Measurements from ENCODE around the gene TSNAX. TPM values are rescaled to one million over a fixed set of nuclear protein-coding genes. Genes with fewer than 3 reads are reported as not detected.
A peak's percentile ranks its signal among the peaks of the same experiment; 100 is the strongest.

Gene TSNAX
- total and polyA plus RNA-seq, 2 of the 4 experiments (the other 2 are of a cell fraction), result 19.6 to 60.6 TPM

DNA sequence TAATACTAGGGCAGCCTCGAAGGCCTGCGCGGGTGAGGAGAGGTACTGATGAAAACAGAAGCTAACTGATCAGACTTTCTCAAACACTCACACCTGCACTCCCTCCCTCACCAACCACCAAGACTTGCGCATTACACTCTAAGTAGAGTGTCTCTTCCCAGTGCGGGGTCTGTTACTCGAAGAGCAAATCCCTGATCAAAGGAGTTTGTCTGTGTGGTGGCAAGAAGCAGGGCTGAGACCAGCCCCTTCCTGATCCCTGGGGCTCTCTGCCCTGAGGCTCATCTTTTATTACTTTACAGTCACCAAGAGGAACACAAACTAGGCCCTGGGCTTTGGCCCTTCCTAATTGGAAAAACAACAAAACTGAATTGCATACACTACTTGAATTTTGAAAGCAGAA lies 19.5 kb upstream of the TSNAX start:
- Histone ChIP-seq H2BK15ac (ENCODE audit: low read depth, low read length) (no peak overlapping the region), H4K91ac (ENCODE audit: insufficient read depth, low read depth, low read length) (no peak overlapping the region), H3K9me1 (ENCODE audit: insufficient read depth, low read length) (no peaks in the 10 kb centered on the region), H3K23ac (ENCODE audit: low read depth, low read length) (no peak overlapping the region), H3K9me3 (ENCODE audit: control insufficient read depth, insufficient read depth, low read length) (no peaks in the 10 kb centered on the region), H2AFZ (replicated peaks; ENCODE audit: low read length, poor library complexity) (peak overlapping the region; percentile 81), H4K20me1 (ENCODE audit: insufficient read depth, low read length) (no peaks in the 10 kb centered on the region), H3K4ac (ENCODE audit: low read depth, low read length) (no peak overlapping the region), H3K36me3 (ENCODE audit: control insufficient read depth, insufficient read depth, low read length) (no peaks in the 10 kb centered on the region), H3K4me2 (ENCODE audit: low read depth, low read length) (no peak overlapping the region), H3K18ac (ENCODE audit: low read depth, low read length) (no peak overlapping the region), H3K9ac (ENCODE audit: low read depth, low read length) (no peak overlapping the region), H3K4me1 (ENCODE audit: control insufficient read depth, insufficient read depth, low read length) (no peaks in the 10 kb centered on the region), H2AK9ac (replicated peaks; ENCODE audit: low read depth, low read length, poor library complexity) (no peak overlapping the region), H3K27ac (ENCODE audit: insufficient read depth, low read length) (no peak overlapping the region), H2BK20ac (ENCODE audit: low read depth, low read length) (no peak overlapping the region), H3K27me3 (ENCODE audit: control insufficient read depth, insufficient read depth, low read length) (no peaks in the 10 kb centered on the region), H3K56ac (ENCODE audit: extremely low read depth, insufficient read depth, low read length) (no peak overlapping the region), H3K14ac (replicated peaks; ENCODE audit: low read depth, low read length) (no peak overlapping the region), H2AK5ac (ENCODE audit: low read depth, low read length) (no peak overlapping the region), H2BK120ac (ENCODE audit: low read depth, low read length) (no peak overlapping the region), H3K4me3 (ENCODE audit: insufficient read depth, low read depth, low read length) (no peak overlapping the region), H3K79me1 (ENCODE audit: low read depth in 1 of 2, low read length in 2 of 2) (no peaks in the 10 kb centered on the region), H2BK5ac (ENCODE audit: low read depth, low read length, poor library complexity, severe bottlenecking) (no peak overlapping the region), H4K8ac (ENCODE audit: low read depth in 2 of 2, low read length in 2 of 2) (no peak overlapping the region), H4K5ac (ENCODE audit: low read depth, low read length) (no peak overlapping the region; the same call in 1 of the 2 replicates)
- dilution Hi-C loops (cut with HindIII; ENCODE audit: low sequenced_read_pairs, unreplicated experiment) (no loop called here), intact Hi-C loops (cut with micrococcal nuclease) (no loop called here), in situ Hi-C loops (cut with MboI; ENCODE audit: low sequenced_read_pairs) (no loop called here)
- no peak for DNase-seq
- BruUV-seq (replicated peaks), result no TSS peak
- ChIA-PET CTCF (no interaction called here), POLR2A (ENCODE audit: unreplicated experiment) (no interaction called here)
- ATAC-seq (ENCODE audit: low read depth), result no peak
- TF ChIP-seq USF2 (IDR thresholded peaks at IDR 0.05; ENCODE audit: low read depth, low read length) (no peak), BHLHE40 (IDR thresholded peaks at IDR 0.05; ENCODE audit: low read depth, low read length) (no peak), MXI1 (IDR thresholded peaks at IDR 0.05; ENCODE audit: borderline replicate concordance, low read depth, low read length) (no peak), RFX5 (IDR thresholded peaks at IDR 0.05; ENCODE audit: low read depth, low read length) (no peak), MAFK (IDR thresholded peaks at IDR 0.05; ENCODE audit: low read depth, low read length) (no peak), POLR2A (IDR thresholded peaks at IDR 0.05; ENCODE audit: low read depth, low read length) (no peak), RAD21 (IDR thresholded peaks at IDR 0.05; ENCODE audit: low read length) (no peak), FOS (IDR thresholded peaks at IDR 0.05; ENCODE audit: low read depth, low read length) (no peak), MAZ (IDR thresholded peaks at IDR 0.05; ENCODE audit: borderline replicate concordance, low read depth, low read length) (no peak), NFE2L2 (IDR thresholded peaks at IDR 0.05; ENCODE audit: low read depth, low read length) (no peak), CHD1 (IDR thresholded peaks at IDR 0.05; ENCODE audit: low read depth, low read length) (no peak), SMC3 (IDR thresholded peaks at IDR 0.05; ENCODE audit: low read depth, low read length) (no peak), CEBPB (IDR thresholded peaks at IDR 0.05; ENCODE audit: low read depth, low read length) (no peak), RCOR1 (IDR thresholded peaks at IDR 0.05; ENCODE audit: insufficient replicate concordance, low read length) (no peak)
- TF ChIP-seq, protein P1, sequence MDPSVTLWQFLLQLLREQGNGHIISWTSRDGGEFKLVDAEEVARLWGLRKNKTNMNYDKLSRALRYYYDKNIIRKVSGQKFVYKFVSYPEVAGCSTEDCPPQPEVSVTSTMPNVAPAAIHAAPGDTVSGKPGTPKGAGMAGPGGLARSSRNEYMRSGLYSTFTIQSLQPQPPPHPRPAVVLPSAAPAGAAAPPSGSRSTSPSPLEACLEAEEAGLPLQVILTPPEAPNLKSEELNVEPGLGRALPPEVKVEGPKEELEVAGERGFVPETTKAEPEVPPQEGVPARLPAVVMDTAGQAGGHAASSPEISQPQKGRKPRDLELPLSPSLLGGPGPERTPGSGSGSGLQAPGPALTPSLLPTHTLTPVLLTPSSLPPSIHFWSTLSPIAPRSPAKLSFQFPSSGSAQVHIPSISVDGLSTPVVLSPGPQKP (IDR thresholded peaks at IDR 0.05; ENCODE audit: borderline replicate concordance, low read depth, low read length), result no peak
- TF ChIP-seq, protein P2, sequence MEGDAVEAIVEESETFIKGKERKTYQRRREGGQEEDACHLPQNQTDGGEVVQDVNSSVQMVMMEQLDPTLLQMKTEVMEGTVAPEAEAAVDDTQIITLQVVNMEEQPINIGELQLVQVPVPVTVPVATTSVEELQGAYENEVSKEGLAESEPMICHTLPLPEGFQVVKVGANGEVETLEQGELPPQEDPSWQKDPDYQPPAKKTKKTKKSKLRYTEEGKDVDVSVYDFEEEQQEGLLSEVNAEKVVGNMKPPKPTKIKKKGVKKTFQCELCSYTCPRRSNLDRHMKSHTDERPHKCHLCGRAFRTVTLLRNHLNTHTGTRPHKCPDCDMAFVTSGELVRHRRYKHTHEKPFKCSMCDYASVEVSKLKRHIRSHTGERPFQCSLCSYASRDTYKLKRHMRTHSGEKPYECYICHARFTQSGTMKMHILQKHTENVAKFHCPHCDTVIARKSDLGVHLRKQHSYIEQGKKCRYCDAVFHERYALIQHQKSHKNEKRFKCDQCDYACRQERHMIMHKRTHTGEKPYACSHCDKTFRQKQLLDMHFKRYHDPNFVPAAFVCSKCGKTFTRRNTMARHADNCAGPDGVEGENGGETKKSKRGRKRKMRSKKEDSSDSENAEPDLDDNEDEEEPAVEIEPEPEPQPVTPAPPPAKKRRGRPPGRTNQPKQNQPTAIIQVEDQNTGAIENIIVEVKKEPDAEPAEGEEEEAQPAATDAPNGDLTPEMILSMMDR (conservative IDR thresholded peaks at IDR 0.05; ENCODE audit: low read depth, low read length), result no peak
- WGBS, 2 experiments (ENCODE audit: extremely low coverage in 2 of 2, insufficient read length in 1 of 2), result no CpG with 5 or more reads among the region's 6 CpGs

All from IMR-90 (cell line).